Measurements from ENCODE around the gene ST6GALNAC1. TPM values are rescaled to one million over a fixed set of nuclear protein-coding genes. Genes with fewer than 3 reads are reported as not detected.

The ST6GALNAC1 gene
- total RNA-seq, 1 donor from 2014 or later, result 3.4 TPM

DNA sequence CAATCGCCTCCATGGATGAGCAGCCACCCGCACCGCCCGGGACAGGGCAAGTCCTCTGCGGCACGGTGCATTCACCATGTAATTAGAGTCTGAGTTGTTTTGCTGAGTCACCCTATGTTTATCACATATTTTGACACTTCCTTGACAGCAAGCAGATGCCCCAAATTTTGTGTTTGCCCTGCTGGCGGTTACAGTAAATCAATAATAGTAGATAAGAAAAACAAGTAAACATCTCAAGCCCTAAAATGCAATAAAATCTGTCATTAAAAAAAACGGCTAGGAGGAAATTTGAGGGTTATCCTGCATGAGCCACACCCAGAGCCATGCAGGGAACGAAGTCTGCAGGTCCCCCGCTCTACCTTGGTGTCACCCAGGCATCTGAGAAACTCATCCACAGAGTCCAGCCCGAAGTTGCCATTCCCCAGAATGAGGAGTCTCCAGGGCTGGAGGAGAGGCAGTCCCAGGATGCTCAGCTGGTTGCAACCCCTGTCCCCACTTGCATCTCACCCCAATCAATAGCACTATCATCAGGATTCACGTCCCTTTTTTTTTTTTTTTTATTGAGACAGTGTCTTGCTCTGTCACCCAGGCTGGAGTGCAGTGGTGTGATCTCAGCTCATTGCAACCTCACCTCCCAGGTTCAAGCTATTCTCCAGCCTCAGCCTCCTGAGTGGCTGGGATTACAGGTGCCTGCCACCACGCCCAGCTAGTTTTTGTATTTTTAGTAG, 16.5 kb upstream of the ST6GALNAC1 start:
- TF ChIP-seq, protein P1, sequence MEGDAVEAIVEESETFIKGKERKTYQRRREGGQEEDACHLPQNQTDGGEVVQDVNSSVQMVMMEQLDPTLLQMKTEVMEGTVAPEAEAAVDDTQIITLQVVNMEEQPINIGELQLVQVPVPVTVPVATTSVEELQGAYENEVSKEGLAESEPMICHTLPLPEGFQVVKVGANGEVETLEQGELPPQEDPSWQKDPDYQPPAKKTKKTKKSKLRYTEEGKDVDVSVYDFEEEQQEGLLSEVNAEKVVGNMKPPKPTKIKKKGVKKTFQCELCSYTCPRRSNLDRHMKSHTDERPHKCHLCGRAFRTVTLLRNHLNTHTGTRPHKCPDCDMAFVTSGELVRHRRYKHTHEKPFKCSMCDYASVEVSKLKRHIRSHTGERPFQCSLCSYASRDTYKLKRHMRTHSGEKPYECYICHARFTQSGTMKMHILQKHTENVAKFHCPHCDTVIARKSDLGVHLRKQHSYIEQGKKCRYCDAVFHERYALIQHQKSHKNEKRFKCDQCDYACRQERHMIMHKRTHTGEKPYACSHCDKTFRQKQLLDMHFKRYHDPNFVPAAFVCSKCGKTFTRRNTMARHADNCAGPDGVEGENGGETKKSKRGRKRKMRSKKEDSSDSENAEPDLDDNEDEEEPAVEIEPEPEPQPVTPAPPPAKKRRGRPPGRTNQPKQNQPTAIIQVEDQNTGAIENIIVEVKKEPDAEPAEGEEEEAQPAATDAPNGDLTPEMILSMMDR (IDR thresholded peaks at IDR 0.05), result no peak
- H3K4me1 ChIP-seq, result no peaks in the 10 kb centered on the region
- H3K27ac ChIP-seq, result no peak overlapping the region
- no peak for DNase-seq (ENCODE audit: low spot score in 2 of 2)
- no peaks in the 10 kb centered on the region for H3K27me3 ChIP-seq
- H3K36me3 ChIP-seq, result no peaks in the 10 kb centered on the region
- H3K4me3 ChIP-seq, result no peak overlapping the region
- intact Hi-C loops (cut with DNase I), result no loop called here
- no peaks in the 10 kb centered on the region for H3K9me3 ChIP-seq

DNA sequence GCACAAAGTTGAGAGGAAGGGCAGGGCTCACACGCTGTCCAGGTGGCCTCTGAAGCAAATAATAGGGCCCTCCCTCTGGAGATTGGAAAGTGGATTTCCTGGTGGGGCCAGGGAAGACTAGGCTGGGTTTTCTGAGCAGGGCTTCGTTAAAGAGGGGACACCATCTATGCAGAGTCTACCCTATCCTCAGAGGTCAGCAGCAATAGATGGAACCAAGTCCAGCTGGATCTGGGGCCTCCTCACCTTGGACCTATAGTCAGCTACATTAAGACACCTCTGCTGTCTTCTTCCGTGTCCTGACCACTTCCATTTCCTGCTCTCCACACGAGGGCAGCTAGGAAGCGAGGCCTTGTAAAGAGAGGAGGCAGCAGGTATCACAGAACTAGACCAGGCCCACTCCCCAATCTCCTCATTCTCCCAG, 14.7 kb upstream of the ST6GALNAC1 start:
- H3K27me3 ChIP-seq, result no peaks in the 10 kb centered on the region
- no peak overlapping the region for H3K27ac ChIP-seq
- H3K36me3 ChIP-seq, result no peaks in the 10 kb centered on the region
- H3K9me3 ChIP-seq, result no peaks in the 10 kb centered on the region
- TF ChIP-seq, protein P1 (IDR thresholded peaks at IDR 0.05), result no peak
- H3K4me1 ChIP-seq, result no peaks in the 10 kb centered on the region
- no peak for DNase-seq (ENCODE audit: low spot score in 2 of 2)
- intact Hi-C loops (cut with DNase I), result no loop called here
- no peak overlapping the region for H3K4me3 ChIP-seq

DNA sequence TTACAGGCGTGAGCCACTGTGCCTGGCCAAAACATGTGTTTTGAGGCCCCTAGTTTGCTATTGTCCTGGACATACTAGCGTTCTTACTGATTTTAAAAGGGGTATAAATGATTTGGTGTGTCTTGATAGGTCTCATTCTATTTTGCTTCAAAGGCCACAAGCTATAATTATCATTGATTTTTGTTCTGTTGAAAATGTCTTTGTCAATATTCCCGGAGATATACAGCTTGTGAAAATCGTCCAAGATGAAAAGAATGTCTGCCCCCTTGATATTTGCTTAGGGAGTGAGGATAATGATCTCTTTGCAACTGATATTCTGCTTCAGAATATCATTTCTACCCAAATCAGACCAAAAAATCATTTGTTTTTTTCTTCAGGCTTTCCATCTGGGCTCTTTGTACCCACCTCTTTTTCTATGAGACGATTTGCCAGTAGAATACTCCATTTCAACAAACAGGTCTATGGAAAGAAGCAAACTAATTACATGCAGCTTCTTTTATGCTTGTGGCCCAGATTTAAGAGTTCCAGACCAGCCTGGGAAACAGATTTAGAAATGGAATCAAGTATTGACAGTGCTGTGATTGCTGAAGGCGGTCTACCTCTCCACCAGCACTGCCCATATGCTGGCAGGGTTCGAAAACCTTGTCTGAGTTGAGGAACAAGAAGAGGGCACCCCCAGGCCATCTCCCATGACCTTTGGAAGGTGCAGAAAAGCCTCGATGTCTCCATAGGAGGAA, 14.1 kb upstream of the ST6GALNAC1 start:
- Histone ChIP-seq H3K9me3 (no peaks in the 10 kb centered on the region), H3K4me1 (no peaks in the 10 kb centered on the region), H3K4me3 (no peak overlapping the region), H3K36me3 (no peaks in the 10 kb centered on the region), H3K27me3 (no peaks in the 10 kb centered on the region), H3K27ac (no peak overlapping the region)
- no peak for DNase-seq (ENCODE audit: low spot score in 2 of 2)
- TF ChIP-seq, protein P1 (IDR thresholded peaks at IDR 0.05), result no peak
- intact Hi-C loops (cut with DNase I), result no loop called here

DNA sequence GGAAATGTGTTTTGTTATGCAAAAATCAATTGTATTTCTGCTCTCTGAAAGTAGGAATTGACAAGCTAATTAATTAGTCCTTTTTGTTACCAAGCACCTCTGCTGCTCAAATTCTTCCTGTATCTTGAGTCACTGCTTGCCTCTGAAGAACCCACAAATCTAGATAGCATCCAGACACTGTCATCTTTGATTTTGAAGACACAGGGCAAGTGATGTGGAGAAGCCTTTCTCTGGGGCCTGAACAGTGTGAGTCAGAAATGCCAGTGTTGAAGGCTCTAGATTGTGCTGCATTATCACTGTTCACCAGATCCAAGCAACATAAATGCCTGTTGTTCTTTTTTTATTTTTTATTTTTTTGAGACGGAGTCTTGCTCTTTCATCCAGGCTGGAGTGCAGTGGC, 10.9 kb upstream of the ST6GALNAC1 start:
- Histone ChIP-seq H3K4me1 (no peaks in the 10 kb centered on the region), H3K9me3 (peaks cover 0 to 2% of the 10 kb centered on the region in 2 donors), H3K27ac (no peak overlapping the region), H3K4me3 (no peak overlapping the region), H3K36me3 (no peaks in the 10 kb centered on the region), H3K27me3 (no peaks in the 10 kb centered on the region)
- intact Hi-C loops (cut with DNase I), result no loop called here
- no peak for DNase-seq (ENCODE audit: low spot score in 2 of 2)
- TF ChIP-seq, protein P1 (IDR thresholded peaks at IDR 0.05), result no peak

DNA sequence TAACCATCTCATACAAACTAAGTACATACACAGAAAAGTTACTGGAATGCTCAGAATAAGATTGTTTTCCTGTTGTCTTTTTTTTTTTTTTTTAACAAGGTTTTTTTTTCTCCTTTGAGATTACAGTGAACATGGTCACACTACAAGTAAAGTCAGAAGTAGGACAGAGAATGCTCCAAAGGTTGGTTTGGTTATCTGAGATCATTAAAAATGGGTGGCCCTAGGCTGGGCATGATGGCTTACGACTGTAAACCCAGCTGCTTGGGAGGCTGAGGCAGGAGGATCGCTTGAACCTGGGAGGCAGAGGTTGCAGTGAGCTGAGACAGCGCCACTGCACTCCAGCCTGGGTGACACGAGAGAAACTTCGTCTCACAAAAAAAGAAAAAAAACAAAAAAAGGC, 6.9 kb upstream of the ST6GALNAC1 start:
- Histone ChIP-seq H3K36me3 (no peaks in the 10 kb centered on the region), H3K4me1 (no peaks in the 10 kb centered on the region), H3K9me3 (peaks cover 0 to 19% of the 10 kb centered on the region in 2 donors), H3K27me3 (no peaks in the 10 kb centered on the region), H3K27ac (no peak overlapping the region), H3K4me3 (no peak overlapping the region)
- TF ChIP-seq, protein P1 (IDR thresholded peaks at IDR 0.05), result no peak
- no peak for DNase-seq (ENCODE audit: low spot score in 2 of 2)
- intact Hi-C loops (cut with DNase I), result no loop called here
